ENCODE results near the gene LAT.

LAT gene

DNA sequence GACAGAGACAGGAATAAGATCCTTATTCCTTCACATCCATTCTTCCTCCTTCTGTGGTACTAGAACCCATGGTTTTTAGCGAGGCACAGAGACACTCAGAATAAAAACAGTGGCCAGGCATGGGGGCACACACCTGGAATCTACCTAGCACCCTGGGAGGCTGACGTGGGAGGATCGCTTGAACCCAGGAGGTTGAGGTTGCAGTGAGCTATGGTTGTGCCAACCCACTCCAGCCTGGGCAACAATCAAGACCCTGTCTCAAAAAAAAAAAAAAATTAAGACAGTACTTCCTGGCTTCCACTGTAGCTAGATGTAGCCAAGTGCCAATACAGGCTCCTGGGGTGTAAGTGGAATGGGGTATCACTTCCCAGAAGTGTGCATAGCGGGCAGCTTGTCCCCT is 17.7 kb upstream of the LAT start:
- TF ChIP-seq, protein P1, sequence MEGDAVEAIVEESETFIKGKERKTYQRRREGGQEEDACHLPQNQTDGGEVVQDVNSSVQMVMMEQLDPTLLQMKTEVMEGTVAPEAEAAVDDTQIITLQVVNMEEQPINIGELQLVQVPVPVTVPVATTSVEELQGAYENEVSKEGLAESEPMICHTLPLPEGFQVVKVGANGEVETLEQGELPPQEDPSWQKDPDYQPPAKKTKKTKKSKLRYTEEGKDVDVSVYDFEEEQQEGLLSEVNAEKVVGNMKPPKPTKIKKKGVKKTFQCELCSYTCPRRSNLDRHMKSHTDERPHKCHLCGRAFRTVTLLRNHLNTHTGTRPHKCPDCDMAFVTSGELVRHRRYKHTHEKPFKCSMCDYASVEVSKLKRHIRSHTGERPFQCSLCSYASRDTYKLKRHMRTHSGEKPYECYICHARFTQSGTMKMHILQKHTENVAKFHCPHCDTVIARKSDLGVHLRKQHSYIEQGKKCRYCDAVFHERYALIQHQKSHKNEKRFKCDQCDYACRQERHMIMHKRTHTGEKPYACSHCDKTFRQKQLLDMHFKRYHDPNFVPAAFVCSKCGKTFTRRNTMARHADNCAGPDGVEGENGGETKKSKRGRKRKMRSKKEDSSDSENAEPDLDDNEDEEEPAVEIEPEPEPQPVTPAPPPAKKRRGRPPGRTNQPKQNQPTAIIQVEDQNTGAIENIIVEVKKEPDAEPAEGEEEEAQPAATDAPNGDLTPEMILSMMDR (IDR thresholded peaks at IDR 0.05): no peak

DNA sequence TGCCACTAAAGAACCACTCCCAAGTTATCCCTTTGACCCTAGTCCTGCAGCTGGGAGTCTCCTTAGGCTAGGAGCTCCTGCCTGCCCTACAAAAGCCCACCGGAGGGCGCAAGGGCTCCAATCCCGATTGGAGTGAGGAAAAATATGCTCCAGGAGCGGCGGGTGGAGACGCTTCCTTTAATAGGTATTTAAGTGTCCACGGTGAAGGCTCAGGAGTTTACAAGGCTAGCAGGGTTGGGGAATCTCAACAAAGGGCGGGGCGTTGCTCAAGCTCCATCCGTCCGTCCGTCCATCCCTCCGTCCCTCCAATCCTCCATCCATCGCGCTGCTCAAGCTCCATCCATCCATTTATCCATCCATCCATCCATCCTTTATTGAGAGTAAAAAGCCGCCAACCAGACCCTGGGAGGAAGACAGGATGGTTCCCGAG is 10.8 kb upstream of the LAT start:
- TF ChIP-seq, protein P1 (IDR thresholded peaks at IDR 0.05): peak; percentile 50

DNA sequence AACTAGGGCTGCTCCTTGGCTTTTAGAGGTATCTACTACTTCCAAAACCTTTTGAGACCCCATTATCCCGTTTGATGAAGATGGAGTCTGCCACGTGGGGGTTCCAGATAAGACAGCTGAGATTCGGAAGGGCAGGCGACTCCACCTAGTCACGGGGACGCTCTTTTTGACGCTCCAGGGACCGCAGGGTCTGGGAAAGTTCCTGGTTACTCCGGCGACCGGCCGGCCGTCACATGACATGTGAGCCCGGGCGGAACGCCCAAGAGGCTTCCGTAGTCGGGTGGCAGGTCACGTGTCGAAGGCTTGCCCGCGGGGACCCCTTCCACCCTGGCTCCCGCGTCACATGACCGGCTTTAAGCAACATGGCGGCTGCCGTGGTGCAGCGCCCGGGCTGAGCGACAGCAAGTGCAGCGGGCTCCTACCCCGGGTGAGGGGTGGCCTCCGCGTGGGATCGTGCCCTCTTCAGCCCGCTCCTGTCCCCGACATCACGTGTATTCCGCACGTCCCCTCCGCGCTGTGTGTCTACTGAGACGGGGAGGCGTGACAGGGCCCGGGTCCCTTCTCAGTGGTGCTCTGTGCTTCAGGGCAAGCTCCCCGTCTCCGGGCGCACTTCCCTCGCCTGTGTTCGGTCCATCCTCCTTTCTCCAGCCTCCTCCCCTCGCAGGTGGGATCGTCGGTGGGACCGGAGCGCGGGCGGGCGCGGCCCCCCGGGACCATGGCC is 10.3 kb upstream of the LAT start, which contains the start of gene SPNS1:
TSS of gene SPNS1 (plus strand) at position 342 of the 721 bp plus-strand sequence. CDS start at position 716, 374 bp downstream.
- TF ChIP-seq, protein P1 (IDR thresholded peaks at IDR 0.05): no peak

DNA sequence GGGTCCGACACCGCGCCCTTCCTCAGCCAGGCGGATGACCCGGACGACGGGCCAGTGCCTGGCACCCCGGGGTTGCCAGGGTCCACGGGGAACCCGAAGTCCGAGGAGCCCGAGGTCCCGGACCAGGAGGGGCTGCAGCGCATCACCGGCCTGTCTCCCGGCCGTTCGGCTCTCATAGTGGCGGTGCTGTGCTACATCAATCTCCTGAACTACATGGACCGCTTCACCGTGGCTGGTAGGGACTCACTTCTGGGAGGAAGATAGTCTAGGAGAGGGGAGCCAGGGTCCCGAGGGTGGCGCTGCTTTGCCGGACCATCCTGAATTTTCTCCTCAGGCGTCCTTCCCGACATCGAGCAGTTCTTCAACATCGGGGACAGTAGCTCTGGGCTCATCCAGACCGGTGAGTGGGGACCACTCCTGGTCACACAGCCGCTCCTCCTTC is 9.7 kb upstream of the LAT start:
- TF ChIP-seq, protein P1 (IDR thresholded peaks at IDR 0.05): no peak

DNA sequence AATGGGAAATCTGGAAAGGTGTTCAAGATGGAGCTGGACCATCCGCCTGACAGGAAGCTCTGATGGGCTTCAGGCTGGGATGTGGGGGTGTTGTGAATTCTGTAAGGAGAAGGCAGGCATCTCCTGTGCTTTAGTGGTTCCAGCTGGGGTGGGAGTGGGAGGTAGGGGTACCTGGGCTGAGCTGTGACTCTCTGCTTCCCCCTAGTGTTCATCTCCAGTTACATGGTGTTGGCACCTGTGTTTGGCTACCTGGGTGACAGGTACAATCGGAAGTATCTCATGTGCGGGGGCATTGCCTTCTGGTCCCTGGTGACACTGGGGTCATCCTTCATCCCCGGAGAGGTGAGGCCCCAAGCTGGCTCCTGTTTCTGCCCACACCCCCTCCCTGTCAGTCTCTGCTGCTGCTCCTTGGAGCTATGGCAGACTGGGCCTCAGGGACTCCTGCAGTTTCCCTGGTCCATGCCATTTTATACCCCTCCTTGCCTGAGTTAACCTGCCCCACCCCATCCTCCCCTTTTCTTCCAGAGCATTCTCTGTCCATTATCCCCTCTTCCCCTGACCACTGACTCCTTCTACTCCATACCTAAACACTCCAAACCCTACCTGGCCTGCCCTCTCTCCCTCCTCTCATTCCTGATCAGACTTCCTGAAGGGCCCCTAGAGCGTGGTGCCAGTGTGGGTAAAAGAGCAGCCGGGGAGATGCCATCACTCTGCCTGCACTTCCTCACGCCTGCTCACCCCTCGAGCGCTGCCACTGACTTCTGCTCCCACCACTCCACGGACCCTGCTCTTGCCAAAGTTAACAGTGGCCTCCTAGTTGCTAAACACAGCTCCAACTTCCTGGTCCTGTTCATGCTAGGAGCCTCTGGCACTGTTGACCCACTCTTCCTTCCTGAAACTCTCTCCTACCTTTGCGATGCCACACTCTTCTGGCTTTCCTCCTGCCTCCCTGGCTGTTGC is 6.9 kb upstream of the LAT start:
- TF ChIP-seq, protein P1 (IDR thresholded peaks at IDR 0.05): peak; percentile 77

DNA sequence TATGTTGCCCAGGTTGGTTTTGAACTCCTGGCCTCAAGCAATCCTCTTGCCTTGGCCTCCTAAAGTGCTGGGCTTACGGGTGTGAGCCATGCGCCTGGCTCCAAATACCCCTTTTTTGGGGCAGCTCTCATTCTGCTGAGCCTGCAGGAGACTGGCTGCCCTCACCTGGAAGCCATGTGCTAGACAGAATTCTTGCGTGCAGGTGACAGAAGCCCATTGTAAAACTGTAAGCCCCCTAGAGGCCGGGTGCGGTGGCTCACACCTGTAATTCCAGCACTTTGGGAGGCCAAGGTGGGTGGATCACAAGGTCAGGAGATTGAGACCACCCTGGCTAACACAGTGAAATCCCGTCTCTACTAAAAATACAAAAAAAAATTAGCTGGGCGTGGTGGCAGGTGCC is 4.5 kb upstream of the LAT start:
- TF ChIP-seq, protein P1 (IDR thresholded peaks at IDR 0.05): 0 out of 2 replicates have a peak, but pooled peaks have one; percentile 14

DNA sequence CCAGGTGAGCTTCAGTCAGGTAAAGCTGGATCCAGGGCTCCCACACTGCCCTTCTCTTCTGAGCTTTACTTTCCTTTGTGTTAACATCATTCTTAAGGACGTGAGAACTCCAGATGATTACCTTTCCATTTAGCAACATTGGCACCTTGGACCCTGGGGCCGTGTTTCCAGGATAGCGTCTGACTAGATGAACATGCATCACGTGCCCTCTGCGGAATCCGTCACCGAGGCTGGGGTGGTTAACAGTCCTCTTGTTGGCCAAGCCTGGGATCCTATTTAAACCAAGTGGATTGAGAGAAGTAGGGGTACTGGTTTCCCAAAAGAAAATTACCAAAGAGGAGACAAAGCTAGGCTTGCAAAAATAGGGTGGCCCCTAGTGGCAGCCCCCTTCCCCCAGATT is 3.9 kb upstream of the LAT start:
- TF ChIP-seq, protein P1 (IDR thresholded peaks at IDR 0.05): no peak
